Measurements from ENCODE around the gene KNCN.

The KNCN gene

DNA sequence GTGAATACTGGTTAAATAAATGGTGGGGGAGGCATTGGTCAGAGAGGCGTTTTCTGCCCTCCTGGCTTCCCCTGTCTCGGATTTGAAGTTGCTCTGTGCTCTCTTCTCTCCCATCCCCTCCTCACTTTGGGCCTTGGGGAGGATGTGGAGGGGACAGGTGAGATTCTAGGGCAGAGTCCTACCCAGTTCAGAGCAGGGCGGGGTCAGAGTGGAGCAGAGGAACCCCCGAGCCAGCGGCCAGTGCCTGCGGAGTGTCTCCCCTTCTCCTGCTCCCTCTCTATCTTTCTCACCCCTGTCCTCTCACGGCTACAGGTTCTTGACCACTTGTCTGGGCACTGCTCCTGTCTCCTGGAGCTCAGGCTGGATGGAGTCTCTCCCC, 8.1 kb downstream of the KNCN start:
- no peak for TF ChIP-seq CTCF (IDR thresholded peaks at IDR 0.05; ENCODE audit: low read depth, low read length)

DNA sequence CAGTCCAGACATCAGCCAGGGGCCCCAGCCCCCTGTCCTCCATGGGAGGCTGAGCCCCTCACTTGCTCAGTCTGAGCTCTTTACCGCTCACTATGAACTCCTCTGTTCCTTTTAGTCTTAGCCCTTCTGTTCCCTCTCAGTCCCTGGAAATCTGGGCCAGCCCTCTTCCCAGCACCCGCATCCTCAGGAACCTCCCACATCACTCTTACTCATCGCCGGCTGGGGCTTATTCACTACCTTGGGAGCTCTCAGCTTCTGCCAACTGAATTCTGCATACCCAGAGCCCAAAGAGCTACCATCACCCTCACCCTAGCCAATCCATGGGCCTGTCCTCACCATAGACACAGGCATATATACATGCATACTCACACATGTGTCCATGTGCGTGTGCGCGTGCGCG, 11.5 kb downstream of the KNCN start:
- no peak for DNase-seq (ENCODE audit: extremely low read depth, low read depth)
- no peak for TF ChIP-seq CTCF (IDR thresholded peaks at IDR 0.05; ENCODE audit: low read depth, low read length)

More for the DNA sequence above, 8.1 kb downstream of the KNCN start:
- no peak for DNase-seq (ENCODE audit: extremely low read depth, low read depth)

DNA sequence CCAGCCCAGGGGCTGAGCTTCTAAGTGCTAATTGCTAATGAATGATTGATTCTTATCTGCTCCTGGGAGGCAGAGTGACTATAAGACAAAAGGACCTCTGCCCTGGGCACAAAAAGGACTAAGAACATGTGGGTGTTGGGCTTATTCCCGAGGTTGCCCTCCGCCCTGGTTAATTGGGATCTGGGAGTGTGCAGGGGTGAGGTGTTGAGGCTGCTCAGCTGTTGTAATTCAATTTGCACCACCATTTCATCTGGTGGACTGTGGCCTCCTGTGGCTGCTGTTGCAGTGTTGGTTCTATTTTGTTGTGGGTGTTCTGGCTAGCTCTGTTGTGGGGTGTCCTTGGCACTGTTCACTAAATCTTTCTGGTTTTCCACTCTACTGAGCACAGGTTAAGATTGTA, 13.3 kb downstream of the KNCN start:
- no peak for TF ChIP-seq CTCF (IDR thresholded peaks at IDR 0.05; ENCODE audit: low read depth, low read length)
- DNase-seq (ENCODE audit: extremely low read depth, low read depth) = no peak

DNA sequence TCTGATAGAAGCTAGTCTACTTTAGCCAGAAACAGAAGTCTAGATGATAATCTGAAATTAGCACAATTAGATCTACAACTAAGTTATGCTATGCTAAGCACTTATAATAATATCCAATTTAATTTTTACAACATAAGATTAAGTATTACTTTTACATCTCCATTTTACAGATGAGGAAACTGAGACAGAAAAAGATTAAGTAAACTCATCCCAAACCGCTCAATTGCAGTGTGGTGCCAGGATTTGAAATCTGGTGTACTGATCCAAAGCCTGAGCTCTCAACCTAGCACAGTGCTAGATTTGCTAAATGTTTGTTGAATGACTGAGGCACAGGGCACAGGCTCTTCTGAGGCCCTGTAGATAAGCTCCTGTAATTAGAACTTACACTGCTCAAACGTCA, 13.8 kb downstream of the KNCN start:
- no peak for DNase-seq (ENCODE audit: extremely low read depth, low read depth)
- TF ChIP-seq CTCF (IDR thresholded peaks at IDR 0.05; ENCODE audit: low read depth, low read length) = no peak

DNA sequence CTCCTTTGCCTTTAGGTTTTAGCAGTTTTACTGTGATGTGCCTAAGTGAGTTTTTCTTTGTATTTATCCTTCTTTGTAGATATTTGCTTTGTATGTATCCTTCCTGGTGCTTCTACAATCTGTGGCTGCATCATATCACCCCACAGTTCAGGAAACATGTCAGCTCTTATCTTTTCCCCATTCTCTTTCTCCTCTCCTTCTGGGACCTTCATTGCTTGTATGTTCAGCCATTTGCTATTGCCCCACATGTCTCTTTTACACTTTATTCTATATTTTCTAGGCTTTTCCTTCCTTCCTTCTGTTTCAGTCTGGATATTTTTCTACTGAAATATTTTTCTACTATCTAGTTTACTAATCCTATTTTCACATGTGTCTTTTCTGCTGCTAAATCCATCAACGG, 14.9 kb downstream of the KNCN start:
- DNase-seq (ENCODE audit: extremely low read depth, low read depth) = no peak
- TF ChIP-seq CTCF (IDR thresholded peaks at IDR 0.05; ENCODE audit: low read depth, low read length) = no peak

DNA sequence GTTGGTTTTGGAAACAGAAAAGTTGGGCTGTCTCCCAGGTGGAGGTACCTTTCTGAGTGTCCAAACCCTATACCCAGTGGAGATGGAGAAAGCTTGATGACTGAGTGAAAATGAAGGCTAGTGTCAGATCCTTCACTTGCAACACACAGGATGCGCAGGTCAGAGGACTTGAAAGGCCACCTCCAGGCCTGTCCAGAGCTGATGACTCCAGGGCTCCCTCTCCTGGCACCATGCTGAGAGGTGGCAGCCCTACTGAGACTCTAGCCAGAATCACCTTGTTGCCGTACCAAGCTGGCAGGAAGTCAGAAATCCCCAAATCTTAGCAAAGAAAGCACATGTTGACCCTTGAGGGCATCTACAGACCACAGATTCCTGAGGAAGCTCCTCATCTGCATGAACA, 16.4 kb downstream of the KNCN start:
- TF ChIP-seq CTCF (IDR thresholded peaks at IDR 0.05; ENCODE audit: low read depth, low read length) = peak; percentile 39
- no peak for DNase-seq (ENCODE audit: extremely low read depth, low read depth)

- no peak for TF ChIP-seq CTCF (IDR thresholded peaks at IDR 0.05; ENCODE audit: low read depth, low read length)
- DNase-seq (ENCODE audit: extremely low read depth, low read depth) = no peak
Measured at GRCh38 chr1:46533179-46533864, 18.1 kb downstream of the KNCN start.
